ENCODE results near the gene ACBD6. TPM values are rescaled to one million over a fixed set of nuclear protein-coding genes. Genes with fewer than 3 reads are reported as not detected.
"Not testable (repeated sequence)": the region's sequence is repeated elsewhere in the genome, so short reads cannot be mapped to it uniquely, and the experiment has no call there.

The ACBD6 gene
- total RNA-seq, 1 donor from 2014 or later = 52.6 TPM

- DNase-seq = no peak
These were observed 13.7 kb downstream of the ACBD6 start for GRCh38 chr1:180488661-180489060.

- DNase-seq = no peak
These were observed 16.3 kb downstream of the ACBD6 start for GRCh38 chr1:180486092-180486491.

GRCh38 chr1:180484490-180484889 lies 17.9 kb downstream of the ACBD6 start:
- no peak for DNase-seq

- no peak for DNase-seq
These were observed 19.7 kb downstream of the ACBD6 start for GRCh38 chr1:180482425-180483275.

- DNase-seq = no peak
These were observed 32.3 kb downstream of the ACBD6 start for GRCh38 chr1:180470031-180470430.

GRCh38 chr1:180468311-180468710 lies 34.1 kb downstream of the ACBD6 start:
- DNase-seq = no peak

- DNase-seq = no peak
These were observed 40.3 kb downstream of the ACBD6 start for GRCh38 chr1:180462102-180462501.

- not testable (repeated sequence) for DNase-seq
These were observed 40.7 kb downstream of the ACBD6 start for GRCh38 chr1:180461682-180462081.

GRCh38 chr1:180458807-180459206 lies 43.6 kb downstream of the ACBD6 start:
- no peak for DNase-seq

- no peak for DNase-seq
These were observed 46.2 kb downstream of the ACBD6 start for GRCh38 chr1:180456191-180456590.

- no peak for DNase-seq
These were observed 50.9 kb downstream of the ACBD6 start for GRCh38 chr1:180451504-180451903.

- no peak for DNase-seq
These were observed 57.9 kb downstream of the ACBD6 start for GRCh38 chr1:180444522-180444921.

- DNase-seq = no peak
These were observed 62.0 kb downstream of the ACBD6 start for GRCh38 chr1:180440335-180440734.

- DNase-seq = no peak
These were observed 66.8 kb downstream of the ACBD6 start for GRCh38 chr1:180435566-180435965.

- no peak for DNase-seq
These were observed 68.5 kb downstream of the ACBD6 start for GRCh38 chr1:180433873-180434272.

- DNase-seq = no peak
These were observed 70.7 kb downstream of the ACBD6 start for GRCh38 chr1:180431683-180432082.

- DNase-seq = no peak
These were observed 73.3 kb downstream of the ACBD6 start for GRCh38 chr1:180428782-180429695.

GRCh38 chr1:180425952-180426351 lies 76.4 kb downstream of the ACBD6 start:
- no peak for DNase-seq

- no peak for DNase-seq
These were observed 77.4 kb downstream of the ACBD6 start for GRCh38 chr1:180424848-180425457.

- DNase-seq = no peak
These were observed 80.8 kb downstream of the ACBD6 start for GRCh38 chr1:180421614-180422013.

- not testable (repeated sequence) for DNase-seq
These were observed 81.2 kb downstream of the ACBD6 start for GRCh38 chr1:180421145-180421544.

GRCh38 chr1:180415985-180416633 lies 86.3 kb downstream of the ACBD6 start:
- DNase-seq = no peak

Data from occipital lobe (tissue), 2 donors.